ENCODE data around the gene EDN3.

Gene EDN3

DNA sequence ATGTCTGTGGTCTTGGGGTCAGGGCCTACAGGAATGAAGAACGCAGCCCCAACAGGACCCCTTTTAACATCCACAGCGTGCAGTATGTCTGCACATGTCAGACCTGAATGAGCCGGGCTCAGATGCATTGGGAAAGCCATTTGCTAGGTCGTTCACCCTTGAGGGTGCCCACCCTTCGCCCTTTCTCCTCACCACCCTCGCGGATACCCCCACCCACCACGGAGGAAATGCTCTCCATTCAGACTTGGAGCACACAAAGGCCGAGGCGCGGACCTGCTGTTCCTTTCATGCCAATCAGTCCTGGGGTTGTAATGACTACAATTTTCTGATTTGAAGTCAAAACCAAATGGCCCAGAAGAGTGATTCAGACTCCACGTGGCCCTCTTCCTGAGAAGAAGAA, 62.7 kb downstream of the EDN3 start:
- no peak for DNase-seq (ENCODE audit: low read depth in 2 of 2, low spot score in 1 of 2)

- no peak for DNase-seq (ENCODE audit: low read depth in 2 of 2, low spot score in 1 of 2)
These were observed 64.2 kb downstream of the EDN3 start for GRCh38 chr20:59364611-59365010.

GRCh38 chr20:59365611-59366285, 65.3 kb downstream of the EDN3 start:
- DNase-seq (ENCODE audit: low read depth in 2 of 2, low spot score in 1 of 2), result no peak

DNA sequence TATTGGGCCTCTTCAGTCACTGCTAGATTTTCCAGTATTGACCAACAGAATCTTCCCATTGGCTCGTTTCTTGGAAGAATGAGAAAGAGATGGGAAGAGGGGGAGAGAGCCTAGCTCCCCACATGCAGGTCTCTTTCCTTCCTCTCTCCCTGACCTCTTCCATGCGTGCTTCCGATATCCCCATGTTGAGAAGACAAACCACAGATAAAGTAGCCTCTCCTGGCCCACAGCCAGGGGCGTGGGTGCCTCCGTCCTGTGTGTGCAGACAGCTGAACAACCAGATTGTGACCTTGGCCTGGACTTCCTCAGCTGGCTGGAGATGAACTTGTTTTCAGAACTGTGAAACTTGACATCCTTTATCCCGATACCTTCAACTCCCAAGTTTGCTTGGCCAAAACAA, 71.0 kb downstream of the EDN3 start:
- DNase-seq (ENCODE audit: low read depth in 2 of 2, low spot score in 1 of 2), result no peak

GRCh38 chr20:59374261-59374660, 73.8 kb downstream of the EDN3 start:
- no peak for DNase-seq (ENCODE audit: low read depth in 2 of 2, low spot score in 1 of 2)

DNA sequence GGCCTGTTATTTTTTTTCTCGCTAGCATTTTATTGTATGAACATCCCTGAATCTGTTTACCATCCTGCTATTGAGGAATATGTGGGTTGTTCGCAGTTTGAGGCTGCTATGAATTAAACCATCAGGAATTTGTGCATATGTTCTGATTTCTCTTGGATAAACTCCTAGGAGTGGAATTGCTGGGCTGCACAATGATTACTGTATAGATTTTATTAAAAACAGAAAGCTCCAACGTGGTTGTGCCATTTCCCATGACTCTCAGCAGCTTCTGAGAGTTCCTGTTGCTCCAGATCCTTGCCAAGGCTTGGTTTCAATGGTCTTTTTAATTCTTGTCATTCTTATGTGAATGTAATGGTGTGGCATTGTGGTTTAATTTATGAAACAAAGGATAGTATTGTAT, 75.1 kb downstream of the EDN3 start:
- DNase-seq (ENCODE audit: low read depth in 2 of 2, low spot score in 1 of 2), result no peak
